GM18858 (cell line): Measurements from ENCODE around the gene MTMR2.

Source experiments
- ATAC-seq: cut with Tn5 transposase; IDR thresholded peaks from one replicate; pipeline ENCODE4 v1.9.1; 2021; ENCODE audit not compliant: unreplicated experiment

The MTMR2 gene

DNA sequence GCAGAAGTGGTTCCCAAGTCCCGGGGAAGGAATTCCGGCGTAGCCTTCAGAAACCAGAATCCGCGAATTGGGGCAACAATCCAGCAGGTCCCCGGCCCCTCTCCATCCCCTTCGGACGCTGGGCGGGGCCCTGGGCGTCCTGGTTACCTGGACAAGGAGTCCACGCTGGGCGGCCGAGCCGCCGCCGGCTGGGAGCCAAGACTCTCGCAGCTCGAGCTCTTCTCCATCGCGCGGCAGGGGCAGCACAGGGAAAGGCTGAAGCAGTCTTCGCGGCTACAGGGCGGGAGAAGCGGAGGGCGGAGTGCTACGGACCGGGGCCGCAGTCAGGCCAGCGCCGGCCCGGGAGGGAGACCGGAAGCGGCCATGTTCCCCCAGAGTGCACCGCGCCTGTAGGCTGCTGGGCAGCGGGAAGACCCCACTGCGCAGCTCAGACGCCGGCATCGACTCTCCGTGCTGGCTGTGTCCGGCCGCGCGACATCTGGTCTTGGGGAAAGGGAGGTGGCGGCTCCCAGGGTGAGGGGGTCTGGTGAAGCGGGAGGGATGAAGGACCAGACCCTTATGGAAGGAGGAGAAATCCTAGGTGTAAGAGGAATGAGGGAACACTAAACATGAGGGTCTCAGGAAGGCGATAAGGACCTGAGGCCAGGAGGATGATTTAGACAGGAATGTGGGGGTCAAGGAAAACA, at the start of gene MTMR2:
MTMR2 (minus strand) TSS at position 380 of the 686 bp plus-strand sequence; CDS start at position 227, 153 bp downstream.
- ATAC-seq, result peak; percentile 95

DNA sequence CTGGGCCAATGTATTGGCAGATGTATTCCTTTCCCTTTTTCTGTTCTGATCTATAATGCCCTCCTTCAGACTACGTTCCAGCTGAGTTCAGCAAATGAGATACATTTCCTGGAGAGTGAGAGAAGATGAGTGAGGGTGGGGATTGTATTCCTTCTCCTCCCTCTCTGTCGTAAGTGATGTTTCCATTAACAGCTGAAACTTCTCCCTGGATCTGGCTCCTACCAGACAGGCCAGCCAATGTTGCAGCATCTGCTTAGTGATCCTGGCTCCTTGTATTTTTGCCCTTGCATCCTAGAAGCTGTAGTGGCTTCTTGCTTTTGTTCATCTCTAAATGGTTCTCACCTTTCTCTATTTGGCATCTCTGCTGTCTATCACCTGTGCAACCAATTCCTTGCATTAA, 48.2 kb upstream of the MTMR2 start:
- ATAC-seq, result no peak

DNA sequence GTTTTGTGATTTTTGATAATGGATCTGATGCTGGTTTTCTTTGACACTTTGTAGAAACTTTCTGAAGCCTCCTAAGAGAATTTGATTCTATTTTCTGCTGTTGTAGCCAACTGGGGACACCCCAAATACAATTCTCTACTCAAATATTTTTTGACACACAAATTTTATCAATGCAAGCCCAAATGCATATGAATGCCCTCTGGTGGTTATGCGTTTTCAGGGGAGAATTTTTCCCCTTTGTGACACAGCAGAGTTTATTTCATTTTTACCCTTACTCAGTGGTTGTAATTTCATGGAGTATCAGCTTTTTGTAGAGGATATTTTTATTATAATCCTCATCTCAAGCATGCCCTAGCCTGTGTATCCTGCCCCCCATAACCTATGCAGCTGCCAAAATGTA, 44.7 kb upstream of the MTMR2 start:
- no peak for ATAC-seq

DNA sequence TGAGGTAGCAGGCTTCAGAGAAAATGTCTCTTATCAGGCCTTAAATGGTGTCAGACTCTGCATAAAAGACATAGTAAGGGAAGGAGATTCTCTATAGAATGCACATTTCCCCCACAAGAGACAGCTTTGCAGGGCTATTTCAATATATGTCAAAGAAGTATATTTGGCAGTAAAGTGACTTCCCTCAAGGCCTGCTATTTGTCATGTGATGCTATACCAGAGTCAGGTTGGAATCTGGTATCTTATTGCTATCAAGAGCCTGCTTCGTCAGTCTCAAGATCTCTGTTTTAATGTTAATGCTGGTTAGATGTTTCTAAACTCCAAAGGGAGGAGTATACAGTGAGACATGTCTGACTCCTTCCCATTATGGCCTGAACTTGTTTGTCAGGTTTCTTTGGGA, 40.4 kb upstream of the MTMR2 start:
- no peak for ATAC-seq

DNA sequence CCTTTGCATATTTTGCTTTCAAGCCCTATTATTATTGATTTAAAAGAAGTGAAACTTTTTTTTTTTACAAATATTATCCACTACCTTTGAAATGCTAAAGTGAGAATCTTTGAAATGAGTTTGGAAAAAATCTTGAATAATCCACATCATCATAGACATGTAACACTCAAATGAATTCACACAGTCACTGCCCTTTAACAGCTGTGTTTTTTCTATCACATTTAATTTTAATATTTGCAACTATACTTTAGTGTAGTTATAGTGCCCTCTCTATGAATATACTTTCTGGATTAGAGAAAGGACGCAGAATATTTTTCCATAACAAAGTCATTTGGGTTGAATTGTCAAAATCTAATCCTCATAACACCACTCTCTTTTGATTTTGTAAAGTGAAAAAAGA, 37.9 kb upstream of the MTMR2 start:
- no peak for ATAC-seq

DNA sequence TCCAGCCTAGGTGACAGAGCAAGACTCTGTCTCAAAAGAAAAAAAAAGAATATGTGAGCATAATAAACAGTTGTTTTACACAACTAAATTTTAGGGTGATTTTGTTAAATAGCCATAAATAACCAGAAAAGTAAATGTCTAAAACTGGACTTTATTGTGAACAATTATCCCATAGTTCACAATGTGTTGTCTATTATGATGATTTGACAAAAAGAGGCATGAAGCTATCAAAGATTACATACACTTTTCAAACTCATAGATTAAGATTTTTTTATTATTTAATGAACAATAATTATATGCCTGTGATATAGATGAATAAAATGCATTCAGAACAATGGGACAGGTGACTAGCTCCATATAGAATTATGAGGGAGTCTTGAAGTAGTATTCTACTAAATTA, 27.0 kb upstream of the MTMR2 start:
- ATAC-seq, result no peak

DNA sequence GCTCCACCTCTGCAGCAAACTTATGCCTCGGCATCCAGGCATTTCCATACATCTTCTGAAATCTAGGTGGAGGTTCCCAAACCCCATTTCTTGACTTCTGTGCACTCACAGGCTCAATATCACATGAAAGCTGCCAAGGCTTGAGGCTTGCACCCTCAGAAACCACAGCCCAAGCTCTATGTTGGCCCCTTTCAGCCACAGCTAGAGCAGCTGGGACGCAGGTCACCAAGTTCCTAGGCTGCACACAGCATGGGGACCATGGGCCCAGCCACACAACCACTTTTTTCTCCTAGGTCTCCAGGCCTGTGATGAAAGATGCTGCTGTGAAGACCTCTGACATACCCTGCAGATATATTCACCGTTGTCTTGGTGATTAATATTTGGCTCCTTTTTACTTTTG, 24.7 kb upstream of the MTMR2 start:
- no peak for ATAC-seq

DNA sequence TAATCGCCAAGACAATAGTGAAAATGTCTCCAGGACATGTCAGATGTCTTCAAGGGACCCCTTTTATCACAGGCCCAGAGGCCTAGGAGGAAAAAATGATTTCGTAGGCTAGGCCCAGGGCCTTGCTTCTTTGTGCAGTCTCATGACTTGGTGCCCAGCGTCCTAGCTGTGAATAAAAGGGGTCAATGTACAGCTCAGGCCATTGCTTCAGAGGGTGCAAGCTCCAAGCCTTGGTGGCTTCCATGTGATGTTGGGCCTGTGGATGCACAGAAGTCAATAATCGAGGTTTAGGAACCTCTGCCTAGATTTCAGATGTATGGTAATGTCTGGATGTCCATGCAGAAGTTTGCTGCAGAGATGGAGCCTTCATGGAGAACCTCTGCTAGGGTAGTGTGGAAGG, 20.7 kb upstream of the MTMR2 start:
- ATAC-seq, result no peak

DNA sequence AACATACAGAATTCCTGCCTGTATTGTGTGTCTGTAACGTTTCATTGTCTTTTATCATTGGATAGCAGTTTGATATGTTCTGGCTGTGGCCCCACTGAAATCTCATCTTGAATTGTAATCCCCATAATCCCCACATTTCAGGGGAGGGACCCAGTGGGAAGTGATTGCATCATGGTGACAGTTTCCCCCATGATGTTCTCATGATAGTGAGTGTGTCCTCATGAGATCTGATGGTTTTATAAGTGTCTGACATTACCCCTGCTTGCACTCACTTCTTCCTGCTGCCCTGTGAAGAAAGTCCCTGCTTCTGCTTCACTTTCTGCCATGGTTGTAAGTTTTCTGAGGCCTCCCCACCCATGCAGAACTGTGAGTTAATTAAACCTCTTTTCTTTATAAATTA, 19.6 kb upstream of the MTMR2 start:
- ATAC-seq, result no peak

DNA sequence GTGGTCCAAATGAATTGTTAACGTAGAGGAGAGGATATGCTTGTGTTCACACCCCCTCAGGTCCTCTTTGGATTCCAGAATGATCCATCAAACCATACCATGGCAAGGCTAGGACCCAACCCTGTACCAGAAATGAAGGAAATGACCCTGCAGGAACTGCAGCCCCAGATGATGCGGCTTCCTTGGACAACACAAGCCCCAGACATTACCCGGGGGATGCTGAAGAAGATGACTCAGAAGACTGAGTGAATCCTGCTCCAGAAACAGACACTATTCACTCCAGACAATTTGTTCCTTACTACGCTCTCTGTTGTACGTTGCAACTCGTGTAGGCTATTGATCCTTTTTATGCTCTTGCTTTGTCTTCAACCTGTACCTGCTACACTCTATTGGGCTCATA, 15.2 kb upstream of the MTMR2 start:
- ATAC-seq, result no peak

DNA sequence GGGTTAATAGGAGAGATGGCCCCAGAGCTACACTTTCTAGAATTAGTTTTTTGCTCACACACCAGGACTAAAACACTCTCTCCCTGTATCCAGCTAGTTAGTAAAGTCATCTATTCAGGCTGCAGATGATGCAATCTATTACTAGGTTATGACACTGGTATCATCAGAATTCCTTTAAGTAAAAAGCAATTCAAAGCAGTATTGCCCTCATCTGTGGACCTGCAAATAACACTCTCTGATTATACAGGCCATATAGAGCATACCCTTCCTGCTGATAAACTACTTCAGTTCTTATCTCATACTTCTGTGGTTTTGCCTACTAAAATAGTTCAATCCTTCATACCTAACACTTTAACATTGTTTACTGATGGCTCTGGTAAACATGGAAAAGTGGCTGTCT, 13.5 kb upstream of the MTMR2 start:
- ATAC-seq, result no peak

DNA sequence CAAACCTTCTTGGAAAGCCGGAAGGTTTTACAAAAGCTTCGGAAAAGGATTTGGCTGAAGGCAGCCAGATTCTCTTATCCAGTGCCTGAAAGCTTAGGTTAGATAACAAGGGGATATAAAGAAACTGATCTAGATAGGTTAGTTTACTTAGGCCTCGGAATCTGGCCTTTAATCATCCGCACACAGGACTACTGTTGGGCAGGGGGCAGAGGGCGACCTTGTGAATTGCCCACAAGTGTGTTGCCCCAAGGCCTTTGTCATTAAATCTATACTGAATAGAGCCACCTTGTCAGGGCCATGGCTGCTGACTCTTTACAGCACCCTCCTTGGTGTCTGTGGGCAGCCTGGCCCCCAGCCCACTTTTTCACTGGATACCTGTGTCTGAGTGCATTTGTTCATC, 9.7 kb upstream of the MTMR2 start:
- no peak for ATAC-seq

DNA sequence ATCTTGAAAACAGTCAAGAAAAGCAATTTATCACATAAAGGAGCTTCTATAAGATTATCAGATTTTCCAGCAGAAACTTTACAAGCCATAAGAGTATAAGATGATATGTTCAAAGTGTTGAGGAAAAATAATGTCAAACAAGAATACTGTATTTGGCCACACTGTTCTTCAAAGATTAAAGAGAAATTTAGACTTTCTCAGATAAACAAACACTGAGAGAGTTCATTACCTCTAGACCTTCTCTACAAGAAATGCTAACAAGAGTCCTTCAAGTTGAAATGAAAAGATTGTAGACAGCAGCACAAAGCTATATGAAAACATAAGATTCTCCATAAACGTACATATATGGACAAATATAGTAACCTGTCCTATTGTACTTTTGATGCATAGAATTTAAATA, 8.0 kb upstream of the MTMR2 start:
- no peak for ATAC-seq

DNA sequence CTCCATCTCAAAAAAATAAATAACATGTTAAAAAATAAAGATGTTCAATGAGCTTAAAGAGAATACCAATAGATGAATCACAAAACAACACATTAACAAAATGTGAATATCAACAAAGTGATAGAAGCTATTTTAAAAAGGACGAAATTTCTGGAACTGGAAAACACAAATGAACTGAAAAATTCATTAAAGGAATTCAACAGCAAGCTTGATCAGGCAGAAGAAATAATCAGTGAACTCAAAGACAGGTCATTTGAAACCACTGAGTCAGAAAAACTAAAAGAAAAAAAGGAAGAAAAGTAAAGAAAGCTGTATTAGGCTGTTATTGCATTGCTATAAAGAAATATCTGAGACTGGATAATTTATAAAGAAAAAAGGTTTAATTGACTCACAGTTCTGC, 7.0 kb upstream of the MTMR2 start:
- no peak for ATAC-seq

DNA sequence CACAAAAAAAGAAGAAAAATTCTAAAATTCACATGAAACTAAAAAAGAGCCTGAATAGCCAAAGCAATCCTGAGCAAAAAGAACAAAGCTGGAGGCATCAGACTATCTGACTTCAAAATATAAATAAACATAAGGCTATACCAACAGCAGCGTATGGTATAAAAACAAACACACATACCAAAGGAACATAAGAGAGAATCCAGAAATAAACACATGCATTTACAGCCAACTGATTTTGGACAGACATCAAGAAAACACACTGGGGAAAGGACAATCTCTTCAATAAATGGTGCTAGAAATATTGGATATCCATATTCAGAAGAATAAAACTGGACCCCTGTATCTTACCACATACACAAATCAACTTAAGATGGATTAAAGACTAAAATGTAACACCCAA, 2.8 kb upstream of the MTMR2 start:
- ATAC-seq, result no peak

DNA sequence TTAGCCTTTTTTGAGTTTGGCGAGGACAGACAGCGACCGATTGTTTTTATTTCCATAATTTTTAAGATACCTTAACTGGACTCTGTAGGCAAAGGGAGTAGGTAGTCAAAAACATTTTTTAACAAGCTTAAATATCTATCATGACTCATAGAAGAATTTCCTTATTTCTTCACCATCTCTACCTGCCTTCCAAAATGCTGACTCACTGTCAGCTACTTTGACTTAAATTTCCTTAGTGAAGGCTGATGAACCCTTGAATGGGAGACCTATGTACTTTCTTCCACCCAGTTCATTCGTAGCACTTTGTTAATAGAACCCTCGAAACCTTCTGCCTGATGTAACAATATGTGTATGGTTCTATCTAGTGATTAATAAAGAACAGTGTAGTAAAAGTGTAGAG, 1.1 kb upstream of the MTMR2 start:
- ATAC-seq, result no peak

DNA sequence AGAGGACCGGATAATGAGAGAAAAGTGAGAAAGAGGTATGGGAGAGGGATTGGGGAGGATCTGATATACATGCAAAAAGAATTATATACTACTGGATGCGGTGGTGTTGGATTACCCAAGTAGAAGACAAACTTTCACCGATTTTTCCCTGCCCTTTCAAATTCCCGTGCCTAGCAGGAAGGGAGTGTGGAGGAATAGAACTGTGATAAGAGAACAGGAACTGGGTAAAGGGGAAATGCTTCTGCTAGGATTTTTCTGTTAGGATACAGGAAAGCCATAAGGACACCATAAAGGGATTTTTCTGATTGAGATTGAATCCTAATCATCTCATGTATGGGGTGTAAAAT, 480 bp upstream of the MTMR2 start:
- ATAC-seq, result no peak

DNA sequence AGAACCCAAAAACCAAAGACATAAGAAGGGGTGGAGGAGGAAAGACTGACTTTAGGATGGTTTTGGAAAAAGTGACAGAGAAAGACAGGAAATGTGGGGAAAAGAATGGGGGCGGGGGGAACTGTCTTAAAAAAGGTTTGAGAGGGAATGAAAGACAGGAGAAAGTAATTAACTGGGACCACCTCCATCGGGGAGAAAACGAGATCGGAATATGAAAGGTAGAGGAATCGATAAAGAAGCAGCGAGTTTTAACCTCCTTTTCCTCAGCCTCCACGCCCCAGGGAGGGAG, 524 bp downstream of the MTMR2 start:
- no peak for ATAC-seq

DNA sequence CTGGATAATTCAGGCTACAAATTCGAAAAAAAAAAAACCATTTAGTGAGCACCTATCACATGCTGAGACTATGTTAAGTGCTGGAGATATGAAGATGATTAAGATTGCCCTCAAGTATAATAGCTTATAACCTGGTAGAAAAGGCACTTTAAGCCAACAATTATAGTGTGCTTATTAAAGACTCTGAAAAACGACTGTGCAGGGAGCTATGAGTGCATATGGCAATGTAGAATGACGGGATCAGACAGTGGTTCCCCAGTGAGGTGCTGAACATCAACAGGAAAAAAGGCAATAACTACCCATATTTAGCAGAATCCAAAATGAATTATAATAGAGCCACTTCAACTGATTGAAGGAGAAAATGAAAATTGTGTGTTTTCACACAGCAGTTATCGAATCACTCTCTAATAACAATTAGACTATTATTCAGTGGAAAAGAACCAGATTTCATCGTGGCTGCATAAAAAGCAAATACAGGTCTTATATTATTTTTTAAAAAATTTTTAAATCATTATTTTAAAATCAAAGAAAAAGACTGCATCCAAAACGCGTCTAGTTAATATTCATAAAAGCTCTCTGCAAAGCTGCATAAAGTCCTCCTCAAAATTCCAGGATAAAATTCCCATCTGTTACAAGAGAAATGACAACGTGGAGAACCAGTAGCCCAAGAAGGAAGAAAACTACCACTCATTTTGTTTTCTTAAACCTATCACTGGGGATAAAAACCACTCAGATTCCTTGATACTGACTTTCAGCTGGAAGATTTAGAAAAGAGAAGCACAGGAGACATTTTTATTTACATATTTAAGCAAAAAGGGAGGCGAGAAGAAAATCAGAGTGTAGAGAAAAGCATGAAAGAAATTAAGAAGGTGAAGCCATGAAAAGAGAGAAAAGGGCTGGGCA, 1.1 kb downstream of the MTMR2 start:
- no peak for ATAC-seq

DNA sequence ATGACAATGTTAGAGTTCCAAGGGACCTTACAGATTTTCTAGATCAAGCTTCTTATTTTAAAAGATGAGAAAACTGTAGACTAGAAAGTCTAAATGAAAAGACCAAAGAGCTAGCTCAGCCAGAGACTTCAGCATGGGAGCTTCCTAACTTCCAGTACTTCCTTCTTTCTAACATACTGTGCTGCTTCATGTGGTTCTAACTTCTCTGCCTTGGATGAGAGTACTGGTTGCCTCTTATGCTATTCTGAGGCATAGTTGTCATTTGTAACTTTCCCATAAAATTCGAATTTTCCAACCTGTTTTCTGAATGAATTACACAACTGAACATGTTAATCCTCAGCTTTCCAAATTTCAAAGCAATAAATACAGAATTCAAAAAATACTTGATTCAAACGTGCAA, 1.8 kb downstream of the MTMR2 start:
- no peak for ATAC-seq

DNA sequence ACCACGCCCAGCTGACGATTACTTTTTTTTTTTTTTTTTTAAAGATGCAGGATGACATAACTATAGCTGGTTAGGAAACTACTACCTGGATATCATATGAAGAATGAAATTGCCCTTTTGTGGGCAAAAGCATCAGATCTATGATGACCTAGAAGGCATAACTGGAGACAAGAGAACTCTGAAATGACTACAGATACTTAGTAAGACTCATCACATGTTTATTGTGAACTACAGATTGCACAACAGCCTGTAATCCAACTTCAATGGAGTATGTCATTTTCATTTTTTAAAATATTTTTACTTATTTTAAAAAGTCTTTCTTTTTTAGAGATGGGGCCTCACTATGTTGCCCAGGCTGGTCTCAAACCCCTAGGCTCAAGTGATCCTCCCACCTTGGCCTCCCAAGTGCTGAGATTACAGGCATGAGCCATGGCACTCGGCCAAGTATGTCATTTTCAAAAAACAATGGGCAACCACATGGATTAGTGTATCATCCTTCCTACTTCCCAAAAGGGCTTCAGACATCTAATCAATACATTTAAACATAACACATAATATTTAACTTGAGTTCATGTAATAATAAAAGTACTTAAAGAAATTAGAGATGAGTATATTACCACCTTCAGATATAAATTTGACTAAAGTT, 3.3 kb downstream of the MTMR2 start:
- ATAC-seq, result no peak

DNA sequence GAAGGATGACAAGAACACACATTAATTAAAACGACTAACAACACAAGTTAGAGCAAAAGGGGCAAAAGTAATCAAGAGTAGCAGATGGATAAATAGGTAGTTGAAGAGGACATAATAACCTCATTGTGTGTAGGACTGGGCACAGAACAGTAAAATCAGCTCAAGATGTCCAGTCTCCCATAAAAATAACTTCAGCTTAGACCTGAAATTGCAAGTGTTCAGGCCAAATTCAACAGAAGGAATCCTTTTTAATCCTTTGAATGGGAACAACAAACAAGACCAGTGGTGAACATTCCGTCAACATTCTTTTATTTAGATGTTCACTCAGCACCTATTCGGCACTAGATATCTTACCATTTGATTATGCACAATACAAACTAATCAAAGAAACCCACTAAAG, 4.4 kb downstream of the MTMR2 start:
- ATAC-seq, result no peak
